ENCODE results near the gene TRIM2. TPM values are rescaled to one million over a fixed set of nuclear protein-coding genes. Genes with fewer than 3 reads are reported as not detected.

TRIM2 gene
- total RNA-seq, 2 donors from 2014 or later: 120 to 151 TPM

- DNase-seq: no peak
- Histone ChIP-seq H3K36me3 (no peaks in the 10 kb centered on the region), H3K27me3 (no peaks in the 10 kb centered on the region), H3K9ac (ENCODE audit: low read depth in 2 of 2, low read length in 2 of 2) (no peak overlapping the region), H3K27ac (no peak overlapping the region), H3K4me3 (no peak overlapping the region), H3K4me1 (no peaks in the 10 kb centered on the region), H3K9me3 (no peaks in the 10 kb centered on the region)
- TF ChIP-seq CTCF (IDR thresholded peaks at IDR 0.05): no peak
- intact Hi-C loops (cut with DNase I): no loop called here
Observed at GRCh38 chr4:153282023-153282422, 77.8 kb downstream of the TRIM2 start.

DNA sequence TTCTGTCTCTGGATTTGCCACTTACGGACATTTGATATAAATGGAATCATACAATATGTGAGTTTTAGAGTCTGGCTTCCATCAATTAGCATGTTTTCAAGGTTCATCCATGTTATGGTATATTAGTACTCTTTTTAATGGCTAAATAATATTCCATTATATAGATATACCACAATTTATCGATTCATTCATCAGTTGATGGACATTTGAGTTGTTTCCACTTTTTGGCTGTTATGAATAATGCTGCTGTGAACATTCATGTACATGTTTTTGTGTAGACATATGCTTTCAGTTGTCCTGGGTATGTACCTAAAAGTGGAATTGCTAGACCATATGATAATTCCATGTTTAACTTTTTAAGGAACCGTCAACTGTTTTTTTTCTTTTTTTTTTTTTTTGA, 79.0 kb downstream of the TRIM2 start:
- no peak for DNase-seq
- Histone ChIP-seq H3K4me1 (no peaks in the 10 kb centered on the region), H3K27me3 (no peaks in the 10 kb centered on the region), H3K27ac (no peak overlapping the region), H3K9ac (ENCODE audit: low read depth in 2 of 2, low read length in 2 of 2) (no peak overlapping the region), H3K36me3 (no peaks in the 10 kb centered on the region), H3K9me3 (no peaks in the 10 kb centered on the region), H3K4me3 (no peak overlapping the region)
- no peak for TF ChIP-seq CTCF (IDR thresholded peaks at IDR 0.05)
- intact Hi-C loops (cut with DNase I): no loop called here

GRCh38 chr4:153290134-153290533, 85.9 kb downstream of the TRIM2 start:
- intact Hi-C loops (cut with DNase I): no loop called here
- Histone ChIP-seq H3K9me3 (no peaks in the 10 kb centered on the region), H3K4me1 (no peaks in the 10 kb centered on the region), H3K27me3 (no peaks in the 10 kb centered on the region), H3K4me3 (no peak overlapping the region), H3K27ac (no peak overlapping the region), H3K9ac (ENCODE audit: low read depth in 2 of 2, low read length in 2 of 2) (no peak overlapping the region), H3K36me3 (no peaks in the 10 kb centered on the region)
- DNase-seq: no peak
- no peak for TF ChIP-seq CTCF (IDR thresholded peaks at IDR 0.05)

GRCh38 chr4:153291562-153291961, 87.3 kb downstream of the TRIM2 start:
- no peak for DNase-seq
- no peak overlapping the region for H3K27ac ChIP-seq
- no peak overlapping the region for H3K9ac ChIP-seq (ENCODE audit: low read depth in 2 of 2, low read length in 2 of 2)
- H3K27me3 ChIP-seq: no peaks in the 10 kb centered on the region
- no peaks in the 10 kb centered on the region for H3K9me3 ChIP-seq
- H3K4me1 ChIP-seq: no peaks in the 10 kb centered on the region
- H3K4me3 ChIP-seq: no peak overlapping the region
- no peak for TF ChIP-seq CTCF (IDR thresholded peaks at IDR 0.05)
- no peaks in the 10 kb centered on the region for H3K36me3 ChIP-seq
- intact Hi-C loops (cut with DNase I): no loop called here

DNA sequence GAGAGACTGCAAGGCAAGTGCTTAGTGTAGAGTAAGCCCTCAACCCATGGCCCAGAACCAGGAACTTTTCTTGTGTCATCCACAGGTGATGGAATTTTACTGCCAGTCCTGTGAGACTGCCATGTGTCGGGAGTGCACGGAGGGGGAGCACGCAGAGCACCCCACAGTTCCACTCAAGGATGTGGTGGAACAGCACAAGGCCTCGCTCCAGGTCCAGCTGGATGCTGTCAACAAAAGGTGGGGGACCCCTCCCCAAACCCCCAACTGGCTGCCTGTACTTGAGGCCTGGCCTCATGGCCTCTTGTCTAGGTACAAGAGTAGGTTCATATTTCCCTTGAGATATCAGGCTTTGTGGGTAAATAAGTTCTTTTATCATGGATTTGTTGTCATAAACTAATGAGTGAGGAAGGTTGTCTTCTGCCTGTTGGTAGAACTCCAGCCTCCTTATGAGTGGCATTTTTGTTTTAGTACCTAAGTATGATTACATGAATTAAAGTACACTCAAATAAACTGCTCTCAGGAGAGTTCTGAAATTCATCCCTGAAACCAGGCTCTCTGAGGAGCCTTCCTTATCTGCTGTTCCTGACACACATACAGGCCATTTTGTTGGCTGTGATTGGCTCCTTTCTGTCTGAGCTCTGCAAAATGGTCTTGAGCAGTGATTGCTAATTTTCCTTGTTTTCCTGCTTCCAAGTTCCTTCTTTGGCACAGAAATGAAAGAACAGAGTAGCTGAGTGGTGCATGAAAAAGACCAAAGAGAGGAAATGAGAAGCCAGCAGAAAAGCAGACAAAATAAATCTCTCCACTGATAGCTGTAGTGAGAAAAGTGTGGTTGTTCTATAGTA, 88.9 kb downstream of the TRIM2 start:
- Histone ChIP-seq H3K27me3 (no peaks in the 10 kb centered on the region), H3K9me3 (no peaks in the 10 kb centered on the region), H3K36me3 (no peaks in the 10 kb centered on the region), H3K9ac (ENCODE audit: low read depth in 2 of 2, low read length in 2 of 2) (no peak overlapping the region), H3K4me1 (no peaks in the 10 kb centered on the region), H3K27ac (no peak overlapping the region), H3K4me3 (no peak overlapping the region)
- TF ChIP-seq CTCF (IDR thresholded peaks at IDR 0.05): no peak
- intact Hi-C loops (cut with DNase I): no loop called here
- no peak for DNase-seq

Data from colonic mucosa (tissue), 4 donors.